Measurements from ENCODE around the gene SPTA1. TPM values are rescaled to one million over a fixed set of nuclear protein-coding genes. Genes with fewer than 3 reads are reported as not detected.

The SPTA1 gene
- total RNA-seq, 2 donors from 2014 or later = not detected

- TF ChIP-seq, protein P1, sequence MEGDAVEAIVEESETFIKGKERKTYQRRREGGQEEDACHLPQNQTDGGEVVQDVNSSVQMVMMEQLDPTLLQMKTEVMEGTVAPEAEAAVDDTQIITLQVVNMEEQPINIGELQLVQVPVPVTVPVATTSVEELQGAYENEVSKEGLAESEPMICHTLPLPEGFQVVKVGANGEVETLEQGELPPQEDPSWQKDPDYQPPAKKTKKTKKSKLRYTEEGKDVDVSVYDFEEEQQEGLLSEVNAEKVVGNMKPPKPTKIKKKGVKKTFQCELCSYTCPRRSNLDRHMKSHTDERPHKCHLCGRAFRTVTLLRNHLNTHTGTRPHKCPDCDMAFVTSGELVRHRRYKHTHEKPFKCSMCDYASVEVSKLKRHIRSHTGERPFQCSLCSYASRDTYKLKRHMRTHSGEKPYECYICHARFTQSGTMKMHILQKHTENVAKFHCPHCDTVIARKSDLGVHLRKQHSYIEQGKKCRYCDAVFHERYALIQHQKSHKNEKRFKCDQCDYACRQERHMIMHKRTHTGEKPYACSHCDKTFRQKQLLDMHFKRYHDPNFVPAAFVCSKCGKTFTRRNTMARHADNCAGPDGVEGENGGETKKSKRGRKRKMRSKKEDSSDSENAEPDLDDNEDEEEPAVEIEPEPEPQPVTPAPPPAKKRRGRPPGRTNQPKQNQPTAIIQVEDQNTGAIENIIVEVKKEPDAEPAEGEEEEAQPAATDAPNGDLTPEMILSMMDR (IDR thresholded peaks at IDR 0.05) = no peak
- intact Hi-C loops (cut with DNase I) = no loop called here
- no peak overlapping the region for H3K4me3 ChIP-seq
- no peak overlapping the region for H3K27ac ChIP-seq
- H3K4me1 ChIP-seq = no peaks in the 10 kb centered on the region
- no peaks in the 10 kb centered on the region for H3K27me3 ChIP-seq
- DNase-seq = no peak
- no peaks in the 10 kb centered on the region for H3K36me3 ChIP-seq
- no peak overlapping the region for H3K9ac ChIP-seq (ENCODE audit: low read depth in 2 of 2, low read length in 2 of 2)
- no peaks in the 10 kb centered on the region for H3K9me3 ChIP-seq
Observed at GRCh38 chr1:158563853-158564252, 122.7 kb downstream of the SPTA1 start.

Other genes with a start within 250 kb of the SPTA1 start
- gene OR10K1, start 224.9 kb downstream of the SPTA1 start, total RNA-seq = not detected
- gene OR10R2, start 214.5 kb downstream of the SPTA1 start, total RNA-seq = not detected
- gene OR6Y1, start 132.3 kb downstream of the SPTA1 start, total RNA-seq = not detected
- gene OR6P1, start 116.1 kb downstream of the SPTA1 start, total RNA-seq = not detected
- not detected for gene OR10X1, start 106.8 kb downstream of the SPTA1 start, total RNA-seq
- gene OR10Z1, start 81.4 kb downstream of the SPTA1 start, total RNA-seq = not detected
- not detected for gene OR6K2, start 13.9 kb upstream of the SPTA1 start, total RNA-seq
- gene OR6K3, start 34.0 kb upstream of the SPTA1 start, total RNA-seq = not detected
- not detected for gene OR6K6, start 68.0 kb upstream of the SPTA1 start, total RNA-seq
- not detected for gene OR6N1, start 85.5 kb upstream of the SPTA1 start, total RNA-seq
- gene OR6N2, start 94.5 kb upstream of the SPTA1 start, total RNA-seq = not detected
- gene MNDA, start 144.6 kb upstream of the SPTA1 start, total RNA-seq = 1 to 10 TPM in 1 of 2 donors, under 1 TPM in 1; 0.37 to 4.1 TPM
- under 1 TPM; 0.61 to 0.86 TPM for gene PYHIN1, start 244.8 kb upstream of the SPTA1 start, total RNA-seq

Data from colonic mucosa (tissue), 4 donors.